D341Med (cell line): ENCODE measurements around the gene CDH13.

ENCODE experiments used
- DNase-seq: peaks from one replicate; pipeline ENCODE4 v3.0.0; 2012; ENCODE audit warnings: low spot score

Gene CDH13

DNA sequence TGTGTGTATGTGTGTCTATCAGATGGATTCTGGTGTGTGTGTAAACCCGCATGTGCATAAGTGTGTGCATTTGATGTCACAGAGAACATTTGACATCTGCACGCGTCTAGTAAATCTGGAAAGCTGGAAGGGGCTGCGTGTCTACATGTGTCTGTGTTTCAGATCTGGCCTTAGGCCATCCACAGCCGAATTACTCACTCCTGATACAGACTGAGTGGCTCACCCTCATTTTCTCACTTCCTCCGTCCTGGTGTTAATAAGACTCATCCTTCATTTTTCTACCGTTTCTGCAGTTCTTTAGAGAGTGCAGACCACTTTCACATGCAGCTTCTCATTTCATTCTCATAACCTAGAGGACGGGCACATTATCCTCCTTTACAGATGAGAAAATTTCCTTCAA lies 491.6 kb downstream of the CDH13 start:
- DNase-seq = no peak

DNA sequence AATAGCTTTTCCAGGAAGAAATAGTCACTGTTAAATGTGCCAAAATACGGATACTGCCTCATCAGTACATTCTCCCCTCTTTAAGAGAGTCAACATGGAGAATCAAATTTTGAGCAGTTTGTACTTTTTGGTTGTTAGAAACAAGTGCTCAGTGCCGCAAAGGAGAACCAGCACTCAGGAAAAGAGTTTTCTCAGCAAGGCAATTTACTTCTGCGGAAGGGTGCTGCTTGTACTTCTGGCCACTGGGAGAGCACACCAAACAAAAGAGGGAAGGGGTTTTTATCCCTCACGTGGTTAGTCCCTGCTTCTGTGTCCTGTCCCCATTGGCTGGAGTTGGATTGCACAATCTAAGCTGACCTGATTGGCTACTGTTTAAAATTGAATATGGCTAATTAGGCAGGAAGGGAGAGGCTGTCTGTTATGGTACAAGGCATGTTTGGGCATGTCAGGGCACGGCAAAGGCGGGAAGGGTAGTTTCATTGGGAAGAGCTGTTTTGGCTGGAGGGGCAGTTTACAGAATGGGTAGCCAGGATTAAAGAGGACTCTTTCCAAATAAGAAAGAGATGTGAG lies 499.3 kb downstream of the CDH13 start:
- no peak for DNase-seq

DNA sequence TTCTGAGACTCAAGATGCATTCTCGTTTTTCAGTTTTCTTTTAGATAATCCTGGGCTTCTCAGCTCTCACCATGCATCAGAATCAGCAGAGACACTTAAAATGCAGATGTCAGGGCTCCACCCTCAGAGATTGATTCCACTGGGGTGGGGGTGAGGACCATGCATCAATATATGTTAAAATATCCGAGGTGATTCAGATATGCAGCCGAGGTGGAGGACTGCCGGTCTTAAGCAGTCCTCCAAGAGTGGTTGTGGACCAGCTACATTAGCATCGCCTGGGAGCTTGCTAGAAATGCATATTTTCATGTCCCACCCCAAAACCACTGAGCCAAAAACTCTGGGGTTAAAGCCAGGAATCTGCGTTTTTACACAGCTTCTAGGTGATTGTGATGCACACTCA lies 501.3 kb downstream of the CDH13 start:
- DNase-seq = no peak

DNA sequence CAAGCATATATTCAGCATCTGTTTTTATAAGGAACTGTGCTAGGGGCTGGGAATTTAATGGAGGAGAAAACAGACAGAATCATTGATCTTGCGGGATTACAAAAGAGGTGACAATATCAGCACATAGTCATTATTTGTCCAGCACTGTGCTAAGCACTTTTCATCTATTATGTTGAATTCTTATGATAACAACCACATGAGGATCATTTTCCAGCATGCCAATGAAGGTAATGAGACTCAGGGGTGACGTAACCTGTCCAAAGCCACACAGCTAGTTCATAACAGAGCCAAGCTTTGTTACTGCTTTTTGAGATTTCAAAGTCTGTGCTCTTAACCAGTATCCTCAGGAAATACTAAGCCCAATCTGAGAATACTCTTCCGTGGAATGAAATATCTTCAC lies 503.3 kb downstream of the CDH13 start:
- DNase-seq = no peak

DNA sequence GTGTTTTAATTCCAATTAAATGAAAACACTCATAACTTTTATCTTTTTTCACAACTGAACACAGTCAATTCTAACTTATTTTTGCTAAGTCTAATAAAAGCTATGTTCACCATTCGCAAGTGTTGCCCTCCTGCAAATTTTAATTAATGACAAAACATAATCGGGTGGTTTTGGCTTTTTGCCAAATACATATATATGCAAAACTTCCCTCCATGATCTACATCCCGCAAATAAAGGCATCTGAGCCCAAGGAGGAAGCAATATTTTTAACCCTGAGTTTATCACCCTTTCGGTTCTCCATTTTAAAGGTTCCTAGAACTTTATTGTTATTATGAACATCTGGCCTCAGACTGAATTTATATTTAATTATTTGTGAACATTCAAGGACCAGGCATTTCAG lies 507.9 kb downstream of the CDH13 start:
- no peak for DNase-seq

DNA sequence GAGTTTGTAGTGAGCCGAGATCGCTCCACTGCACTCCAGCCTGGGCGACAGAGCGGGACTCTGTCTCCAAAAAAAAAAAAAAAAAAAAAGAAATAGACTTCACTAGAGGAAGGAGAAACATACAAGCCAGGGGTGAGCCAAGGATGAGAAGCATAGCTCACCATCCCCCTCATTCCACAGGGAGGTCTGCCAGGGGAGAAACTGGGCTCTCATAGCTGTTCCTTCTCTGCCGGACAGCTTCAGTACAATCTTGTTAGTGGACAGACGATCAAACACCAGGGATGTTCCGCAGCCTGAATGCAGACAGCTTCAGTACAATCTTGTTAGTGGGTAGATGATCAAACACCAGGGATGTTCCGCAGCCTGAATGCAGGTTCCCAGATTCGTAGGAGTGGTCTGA lies 509.6 kb downstream of the CDH13 start:
- DNase-seq = no peak

DNA sequence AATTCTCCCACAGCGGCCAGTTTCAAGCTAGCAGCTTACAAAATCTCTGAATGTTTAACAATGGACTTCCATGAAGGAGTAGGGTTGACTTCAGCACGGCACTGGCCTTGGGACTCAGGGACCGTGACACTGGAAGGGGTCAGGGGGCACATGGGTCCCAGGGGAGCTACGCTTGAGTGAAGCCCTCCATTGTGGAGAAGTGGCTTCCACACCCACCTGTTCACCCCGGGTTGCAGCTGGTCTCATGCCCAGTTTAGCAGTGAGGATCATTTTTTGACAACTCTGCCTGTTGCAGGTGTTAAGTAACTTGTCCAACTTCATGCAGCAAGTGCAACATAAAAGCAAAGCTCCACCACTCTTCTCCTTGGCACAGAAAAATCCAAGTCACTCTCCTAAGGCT lies 510.2 kb downstream of the CDH13 start:
- DNase-seq = no peak

DNA sequence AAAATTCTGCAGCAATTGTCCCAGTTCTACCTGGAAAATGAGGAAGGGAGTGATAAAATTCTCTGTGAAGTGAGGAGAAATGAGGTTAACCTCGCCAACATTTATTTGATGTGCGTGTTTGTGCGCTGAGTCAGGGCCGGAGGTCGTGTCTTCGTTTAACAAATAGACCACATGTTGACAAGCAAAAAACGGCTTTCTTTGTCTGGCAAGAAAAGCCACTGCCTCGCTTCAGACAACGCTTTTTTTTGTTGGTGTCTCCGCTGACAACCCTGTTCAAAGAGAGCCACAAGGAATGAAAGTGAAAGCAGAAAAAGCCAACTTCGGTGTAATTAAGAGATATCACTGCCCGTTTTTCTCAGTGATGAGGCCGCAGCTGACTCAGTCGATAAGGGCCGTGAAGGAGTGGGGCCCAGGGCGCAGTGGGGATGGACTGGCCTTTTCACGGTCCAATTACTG lies 510.6 kb downstream of the CDH13 start:
- DNase-seq = no peak

DNA sequence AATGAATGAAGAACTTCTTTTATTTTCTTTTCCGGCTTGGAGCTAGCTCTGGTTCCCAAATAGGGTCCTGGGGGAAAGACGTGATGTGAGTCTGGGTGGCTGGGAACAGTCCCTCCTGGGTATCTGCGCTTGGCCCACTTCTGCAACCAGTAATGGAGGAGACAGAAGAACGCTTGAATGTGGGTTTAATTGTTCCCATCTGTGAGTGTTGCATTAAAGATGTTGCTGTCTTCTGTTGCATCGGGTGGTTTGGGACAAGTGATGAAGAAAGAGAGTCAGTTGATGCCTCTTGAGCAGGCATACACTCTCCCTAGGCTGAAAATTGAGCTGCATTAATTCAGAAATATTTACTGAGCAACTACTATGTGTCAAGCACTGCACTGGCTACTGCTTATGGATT lies 511.1 kb downstream of the CDH13 start:
- DNase-seq = no peak

DNA sequence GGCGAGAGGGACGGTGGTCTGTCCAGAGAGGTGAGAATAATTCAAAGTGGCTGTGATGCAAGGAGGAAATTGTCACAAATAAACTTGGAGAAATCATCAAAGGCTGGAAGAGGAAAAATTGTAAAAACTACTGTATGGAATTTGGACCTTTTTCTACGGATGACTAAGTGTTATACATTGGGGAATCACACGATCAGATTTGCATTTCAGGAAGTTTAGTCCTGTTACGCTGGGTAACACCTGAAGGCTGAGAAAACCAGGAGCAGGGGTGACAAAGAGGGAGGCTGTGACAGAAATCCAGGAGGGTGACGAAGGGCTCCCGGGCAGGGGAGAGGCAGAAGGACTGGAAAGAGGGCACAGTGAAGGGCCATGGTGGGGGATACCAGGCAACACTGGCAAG lies 511.7 kb downstream of the CDH13 start:
- no peak for DNase-seq

DNA sequence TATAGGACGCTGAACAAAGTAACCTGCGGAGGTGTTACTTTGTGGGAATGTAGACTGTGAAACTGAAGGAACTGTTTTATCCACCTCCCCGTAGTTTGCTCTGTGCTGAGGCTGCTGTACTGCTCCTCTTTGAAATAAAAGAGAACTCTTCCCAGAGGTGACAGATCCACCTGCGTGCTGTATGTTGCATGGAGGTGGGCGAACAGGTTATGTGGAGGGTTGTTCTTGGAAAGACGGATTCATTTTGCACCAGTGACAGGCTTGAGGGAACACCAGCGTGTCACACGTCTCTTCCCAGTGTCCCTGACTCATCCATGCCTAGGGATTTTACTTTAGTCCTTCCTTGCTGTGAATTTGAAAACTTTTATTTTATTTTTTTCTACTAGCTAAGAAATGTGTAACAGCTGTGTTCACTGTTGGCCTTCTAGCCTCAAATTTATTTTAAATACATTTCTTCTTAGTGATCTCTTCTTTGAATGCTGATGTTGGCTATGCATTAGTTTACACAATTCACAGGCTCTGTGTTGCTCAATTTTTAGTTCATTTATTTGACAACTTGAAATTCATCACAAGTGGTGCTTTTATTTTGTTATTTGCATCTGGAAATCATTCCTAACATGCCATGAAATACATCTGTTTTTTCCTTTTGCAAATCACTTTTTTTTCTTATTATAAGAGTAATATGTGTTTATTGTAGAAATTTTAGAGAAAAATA lies 512.4 kb downstream of the CDH13 start:
- DNase-seq = no peak

DNA sequence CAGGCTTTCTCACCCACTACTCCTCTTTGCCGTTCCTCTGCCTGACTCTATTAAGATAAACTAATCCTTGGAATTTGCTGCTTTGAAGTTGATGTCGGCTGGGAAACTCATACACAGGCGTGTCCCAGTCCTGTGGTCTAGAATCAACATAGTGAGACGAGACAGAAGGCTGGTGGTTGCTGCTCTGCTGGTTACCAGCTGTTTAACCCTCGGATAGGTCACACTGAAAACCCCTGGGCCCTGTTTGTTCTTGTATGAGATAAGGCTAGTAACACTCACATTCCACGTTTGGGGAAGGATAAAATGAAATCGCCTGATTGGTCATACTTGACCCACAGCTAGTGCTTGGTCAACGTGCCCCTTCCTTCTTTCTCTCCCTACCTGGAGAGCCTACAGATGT lies 517.0 kb downstream of the CDH13 start:
- DNase-seq = no peak

DNA sequence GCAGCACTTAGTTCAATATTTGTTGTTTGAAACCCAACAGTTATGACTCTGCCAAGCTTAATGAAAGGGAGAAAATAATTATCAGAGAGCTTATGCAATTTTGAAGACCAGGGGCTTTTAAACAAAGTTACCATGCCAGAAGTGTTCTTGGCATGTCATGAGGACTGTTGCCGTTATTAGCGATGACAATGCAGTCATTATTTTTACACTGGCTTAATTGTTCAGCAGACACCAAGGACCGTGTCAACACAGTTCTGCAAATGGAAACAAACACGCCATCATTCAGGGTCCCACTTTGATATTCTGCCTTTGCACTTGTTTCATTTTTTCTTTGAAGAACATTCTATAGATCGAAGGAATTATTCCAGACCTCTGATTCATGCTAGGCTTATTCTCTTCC lies 518.5 kb downstream of the CDH13 start:
- no peak for DNase-seq

DNA sequence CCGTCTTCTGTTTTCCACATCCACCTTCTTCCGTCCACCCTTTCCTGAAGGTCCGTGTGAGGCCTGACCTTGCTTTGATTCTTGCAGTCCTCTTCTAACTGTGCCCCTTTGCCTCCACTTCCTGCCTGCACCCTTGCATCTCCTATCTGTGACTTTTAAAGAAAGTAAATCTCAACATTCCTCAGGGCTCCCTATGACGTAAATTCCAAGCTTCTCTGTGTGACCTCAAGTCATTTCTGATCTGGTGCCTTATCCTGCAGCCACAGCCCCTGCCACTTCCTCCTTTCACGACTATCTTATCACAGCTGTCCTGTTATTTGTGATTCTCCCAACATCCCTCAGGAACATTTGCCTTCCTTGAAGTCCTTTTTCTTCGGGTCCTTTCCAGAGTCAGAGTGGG lies 520.5 kb downstream of the CDH13 start:
- DNase-seq = no peak

DNA sequence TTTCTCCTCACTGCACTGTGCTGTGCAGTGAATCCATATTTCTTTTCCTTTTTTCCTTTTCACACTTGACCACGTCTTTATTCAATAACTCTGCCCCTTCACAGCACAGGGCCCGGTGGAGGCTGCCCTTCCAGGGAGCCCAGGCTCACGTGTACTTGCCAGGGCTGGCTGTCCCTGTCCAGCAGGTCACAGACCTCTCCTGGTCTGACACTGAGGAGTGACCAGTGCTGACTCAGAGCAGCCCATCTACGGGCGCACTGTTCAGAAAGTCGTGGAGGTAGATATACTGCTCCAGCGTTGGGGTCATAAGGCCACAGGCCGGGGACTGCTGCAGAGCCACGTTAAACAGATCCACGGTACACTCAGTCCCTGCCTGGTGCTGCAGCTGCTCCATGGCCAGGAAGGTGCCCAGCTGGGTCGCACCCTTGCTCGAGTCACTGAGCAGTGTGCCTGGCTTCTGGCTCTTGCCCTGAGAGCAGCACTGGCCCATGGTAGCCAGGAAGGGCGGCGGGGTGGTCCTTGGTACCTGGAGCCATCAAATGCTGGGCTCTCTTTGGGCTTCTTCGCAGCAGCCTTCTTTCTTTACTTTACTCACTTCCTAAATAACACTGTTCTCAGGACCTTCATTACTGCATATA lies 531.7 kb downstream of the CDH13 start:
- DNase-seq = no peak

DNA sequence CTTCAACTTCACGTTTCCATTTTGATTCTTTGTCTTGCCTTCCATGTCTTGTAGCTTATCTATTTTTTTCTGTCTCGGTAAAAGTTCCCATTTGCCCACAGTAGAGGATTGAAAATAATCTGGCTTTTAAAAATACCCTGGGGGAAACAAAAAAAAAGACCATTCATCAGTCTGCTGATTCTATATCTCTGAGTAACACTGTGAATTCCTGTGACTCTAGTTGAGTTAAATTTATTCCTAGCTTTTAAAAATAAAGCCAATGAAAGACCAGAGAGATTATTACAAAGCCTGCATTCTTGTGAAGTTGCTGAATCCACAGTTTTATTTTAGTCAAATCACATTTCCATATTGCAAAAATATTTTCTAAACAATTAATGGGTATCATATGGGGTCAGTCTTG lies 532.3 kb downstream of the CDH13 start:
- no peak for DNase-seq

DNA sequence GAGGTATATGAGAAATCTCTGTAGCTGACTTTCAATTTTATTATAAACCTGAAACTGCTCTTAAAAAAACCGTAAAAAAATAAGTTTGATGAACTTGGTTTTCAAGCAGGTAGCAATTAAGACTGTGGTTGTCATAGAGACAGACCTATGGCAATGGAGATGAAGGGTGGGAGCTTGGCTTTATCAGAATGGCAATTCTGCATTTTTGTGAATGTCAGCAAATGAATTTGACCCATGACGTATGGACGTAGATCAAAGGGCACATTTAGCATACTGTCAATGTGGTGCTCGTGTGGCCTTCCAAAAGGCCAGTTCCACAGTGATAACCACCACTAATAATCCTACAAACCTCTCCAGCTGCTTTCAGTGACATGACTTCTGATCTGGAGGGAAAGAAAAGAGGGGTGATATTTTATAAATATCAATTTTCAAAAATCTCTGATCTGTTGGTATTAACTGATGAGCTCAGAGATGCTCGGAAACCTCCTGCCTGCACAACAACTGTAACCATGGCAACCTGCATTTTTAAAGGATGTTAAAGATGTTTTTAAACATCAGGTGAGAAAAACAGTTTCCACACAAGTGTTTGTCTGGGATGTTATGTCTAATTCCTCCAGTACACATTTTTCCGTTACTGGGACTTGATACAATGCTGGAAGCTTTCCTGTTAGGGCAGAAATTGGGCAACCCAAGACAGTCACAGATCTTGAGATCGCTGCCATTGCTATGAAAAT lies 533.7 kb downstream of the CDH13 start:
- no peak for DNase-seq

DNA sequence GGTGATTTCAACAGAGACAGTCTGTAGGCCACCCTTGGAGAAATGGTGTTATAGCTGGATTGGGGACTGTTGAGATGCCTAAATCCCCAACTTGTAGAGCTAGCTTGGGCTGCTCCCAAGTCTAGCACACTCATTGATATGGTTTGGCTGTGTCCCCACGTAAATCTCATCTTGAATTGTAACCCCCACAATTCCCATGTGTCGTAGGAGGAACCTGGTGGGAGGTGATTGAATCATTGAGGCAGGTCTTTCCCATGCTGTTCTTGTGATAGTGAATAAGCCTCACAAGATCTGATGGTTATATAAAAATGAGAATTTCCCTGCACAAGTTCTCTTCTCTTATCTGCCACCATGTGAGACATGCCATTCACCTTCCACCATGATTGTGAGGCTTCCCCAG lies 536.0 kb downstream of the CDH13 start:
- no peak for DNase-seq

DNA sequence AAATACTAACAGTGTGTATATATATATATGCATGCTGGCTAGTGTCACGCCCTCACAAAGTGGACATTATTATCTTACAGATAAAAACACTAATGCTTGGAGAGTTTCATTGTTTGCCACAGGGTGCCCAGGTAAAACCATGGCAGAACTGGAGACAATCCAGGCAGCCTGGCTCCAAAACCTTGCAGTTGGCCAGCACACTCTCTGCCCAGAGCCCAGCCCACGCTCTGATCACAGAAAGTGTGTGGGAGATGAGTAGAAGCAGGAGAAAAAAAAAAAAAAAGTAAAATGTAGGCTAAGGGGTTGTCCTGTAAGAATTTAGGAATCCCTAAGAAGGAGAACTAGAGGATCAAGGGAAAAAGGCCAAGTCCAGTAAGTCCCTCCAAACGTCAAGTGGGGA lies 538.0 kb downstream of the CDH13 start:
- no peak for DNase-seq

DNA sequence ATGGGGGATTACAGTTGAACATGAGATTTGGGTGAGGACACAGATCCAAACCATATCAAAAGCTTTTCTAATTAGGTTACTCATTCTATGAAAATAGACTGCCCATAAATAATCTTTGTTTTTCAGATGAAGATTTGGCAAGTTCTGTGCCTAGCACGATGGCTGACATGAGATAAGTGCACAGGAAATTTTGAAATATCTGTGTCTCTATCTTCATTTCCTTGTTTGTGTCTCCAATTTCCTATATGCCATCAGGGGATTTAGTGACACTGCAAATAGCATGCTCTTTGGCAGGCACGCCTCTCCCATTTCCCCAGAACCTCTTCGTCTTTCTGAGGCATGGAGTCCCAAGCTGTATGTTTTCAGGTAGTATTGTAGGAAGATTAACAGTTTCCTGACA lies 544.6 kb downstream of the CDH13 start:
- DNase-seq = no peak

DNA sequence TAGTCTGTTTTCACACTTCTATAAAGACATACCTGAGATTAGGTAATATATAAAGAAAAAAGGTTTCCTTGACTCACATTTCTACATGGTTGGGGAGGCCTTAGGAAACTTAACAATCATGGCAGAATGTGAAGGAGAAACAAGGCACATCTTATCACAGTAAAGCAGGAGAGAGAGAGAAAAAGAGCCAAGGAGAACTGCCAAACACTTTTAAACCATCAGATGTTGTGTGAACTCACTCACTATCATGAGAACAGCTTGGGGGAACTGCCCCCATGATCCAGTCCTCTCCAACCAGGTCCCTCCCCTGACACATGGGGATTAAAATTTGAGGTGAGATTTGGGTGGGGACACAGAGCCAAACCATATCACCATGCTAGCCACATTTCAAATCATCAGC lies 547.9 kb downstream of the CDH13 start:
- DNase-seq = no peak

DNA sequence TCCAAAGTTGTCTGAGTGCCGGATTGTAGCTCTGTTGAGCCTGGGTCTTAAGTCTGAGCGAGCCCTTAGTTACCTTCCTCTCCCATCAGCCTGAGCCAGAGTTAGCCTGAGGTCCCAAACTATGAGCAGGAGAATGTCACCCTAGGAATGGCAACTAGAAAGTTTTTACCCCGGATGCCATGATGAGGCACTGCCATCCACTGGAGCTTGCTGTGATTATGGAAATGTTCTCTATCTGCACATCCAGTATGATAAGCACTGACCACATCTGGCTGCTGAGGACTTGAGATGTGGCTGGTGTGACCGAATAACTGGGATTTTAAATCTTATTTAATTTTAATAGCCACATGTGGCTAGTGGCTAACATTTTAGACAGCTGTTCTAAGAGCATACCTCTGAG lies 550.0 kb downstream of the CDH13 start:
- no peak for DNase-seq

DNA sequence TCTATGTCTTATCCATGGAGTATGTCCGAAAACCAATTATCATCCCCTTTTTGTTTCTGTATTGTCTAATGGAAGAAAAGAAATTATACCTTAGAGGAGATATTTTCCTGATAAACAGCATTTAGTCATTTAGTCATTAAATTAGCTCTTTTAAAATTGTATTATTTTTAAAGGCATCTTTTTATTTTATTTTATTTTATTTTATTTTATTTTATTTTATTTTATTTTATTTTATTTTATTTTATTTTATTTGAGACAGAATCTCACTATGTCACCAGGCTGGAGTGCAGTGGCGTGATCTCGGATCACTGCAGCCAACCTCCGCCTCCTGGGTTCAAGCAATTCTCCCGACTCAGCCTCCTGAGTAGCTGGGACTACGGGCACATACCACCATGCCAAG lies 559.1 kb downstream of the CDH13 start:
- DNase-seq = no peak
